Peyer's patch (tissue), 4 donors: ENCODE results near the gene DOK6.

Experiments
- CTCF ChIP-seq, 6 experiments: fragments of 450-650 bp in 4 of 6; fragments of 200-600 bp in 2 of 6; sonication (generic) in 1 of 6; IDR thresholded peaks; one replicate each; pipeline ENCODE4 v1.5.1; 2017 to 2019; ENCODE audit warnings: antibody characterized with exemption in 6 of 6, mild to moderate bottlenecking in 3 of 6, moderate library complexity in 1 of 6
- POLR2A ChIP-seq, 2 donors: fragments of 450-650 bp; IDR thresholded peaks; one replicate each; pipeline ENCODE4 v1.5.1; 2017; ENCODE audit warnings: antibody characterized with exemption in 2 of 2, mild to moderate bottlenecking in 2 of 2, moderate library complexity in 2 of 2

DNA sequence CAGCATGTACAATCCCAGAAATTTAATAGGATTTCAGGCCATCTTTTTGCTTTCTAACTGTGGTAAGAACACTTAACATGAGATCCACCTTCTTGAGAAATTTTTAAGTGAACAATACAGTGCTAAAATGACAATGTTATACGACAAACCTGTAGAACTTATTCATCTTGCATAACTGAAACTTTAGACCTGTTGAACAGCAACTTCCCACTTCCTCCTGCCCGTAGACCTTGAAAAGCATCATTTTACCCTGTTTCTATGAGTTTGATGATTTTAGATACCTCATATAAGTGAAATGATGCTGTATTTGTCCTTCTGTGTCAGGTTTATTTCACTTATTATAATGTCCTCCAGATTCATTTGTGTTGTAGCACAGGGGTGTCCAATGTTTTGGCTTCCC, 418.8 kb downstream of the DOK6 start:
- no peak for TF ChIP-seq CTCF (IDR thresholded peaks at IDR 0.05)
- TF ChIP-seq POLR2A (IDR thresholded peaks at IDR 0.05): no peak
